Retinal pigment epithelial cell (primary cell): ENCODE results near the gene PFN1.

Experiments
- DNase-seq: peaks from one replicate; pipeline ENCODE4 v3.0.0-alpha.2; 2010; ENCODE audit warnings: low read depth
- H3K4me3 ChIP-seq: 2 replicates; pipeline ENCODE4 v1.5.1; 2011; ENCODE audit warnings: mild to moderate bottlenecking, low read length, control low read depth, moderate library complexity
- TF ChIP-seq, protein P1 (sequence below): conservative IDR thresholded peaks from 2 replicates; pipeline ENCODE4 v1.5.1; 2011; ENCODE audit warnings: low read depth, low read length, control low read depth, inconsistent platforms

PFN1 gene

DNA sequence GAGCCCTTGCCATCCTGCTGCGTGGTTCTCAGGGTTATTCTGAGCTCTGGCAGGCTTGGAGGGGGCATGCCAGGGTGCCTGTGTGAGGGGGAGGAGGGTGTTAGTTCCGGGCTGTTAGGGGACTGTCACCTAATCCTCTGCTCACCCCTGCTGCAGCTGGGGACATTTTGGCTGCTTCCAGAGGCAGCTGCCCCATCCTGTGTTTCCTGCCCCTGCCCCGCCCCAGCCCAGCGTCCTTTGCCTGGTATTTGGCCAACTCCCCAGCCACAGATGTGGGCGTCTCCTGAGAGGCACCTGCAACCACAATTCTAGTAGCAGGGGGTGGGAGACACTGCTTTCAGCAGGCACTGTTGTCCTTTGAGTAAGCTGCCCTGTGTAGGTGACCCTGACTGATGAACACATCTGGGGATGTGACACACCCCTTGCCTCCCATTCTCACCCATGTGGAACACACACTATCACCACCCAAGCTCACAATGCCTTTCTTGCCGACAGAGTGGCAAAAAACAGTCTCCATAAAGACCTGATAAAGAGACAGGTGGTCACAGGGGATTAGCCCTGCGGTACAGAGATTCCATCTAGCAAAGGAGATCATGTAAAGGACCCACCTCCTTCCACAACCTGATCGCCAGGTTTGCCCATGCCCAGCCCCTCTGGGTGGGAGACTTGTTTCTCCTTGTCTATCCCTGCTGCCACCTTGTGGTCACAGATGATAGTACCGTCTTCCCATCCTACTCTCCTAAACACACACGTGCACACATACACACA is 45.1 kb downstream of the PFN1 start, which contains the start of gene CHRNE:
TSS of gene CHRNE (minus strand) at position 48 of the 768 bp plus-strand sequence. CDS start at position 13, 35 bp downstream.
- H3K4me3 ChIP-seq, result no peak within 1 kb of the TSS
- TF ChIP-seq, protein P1, sequence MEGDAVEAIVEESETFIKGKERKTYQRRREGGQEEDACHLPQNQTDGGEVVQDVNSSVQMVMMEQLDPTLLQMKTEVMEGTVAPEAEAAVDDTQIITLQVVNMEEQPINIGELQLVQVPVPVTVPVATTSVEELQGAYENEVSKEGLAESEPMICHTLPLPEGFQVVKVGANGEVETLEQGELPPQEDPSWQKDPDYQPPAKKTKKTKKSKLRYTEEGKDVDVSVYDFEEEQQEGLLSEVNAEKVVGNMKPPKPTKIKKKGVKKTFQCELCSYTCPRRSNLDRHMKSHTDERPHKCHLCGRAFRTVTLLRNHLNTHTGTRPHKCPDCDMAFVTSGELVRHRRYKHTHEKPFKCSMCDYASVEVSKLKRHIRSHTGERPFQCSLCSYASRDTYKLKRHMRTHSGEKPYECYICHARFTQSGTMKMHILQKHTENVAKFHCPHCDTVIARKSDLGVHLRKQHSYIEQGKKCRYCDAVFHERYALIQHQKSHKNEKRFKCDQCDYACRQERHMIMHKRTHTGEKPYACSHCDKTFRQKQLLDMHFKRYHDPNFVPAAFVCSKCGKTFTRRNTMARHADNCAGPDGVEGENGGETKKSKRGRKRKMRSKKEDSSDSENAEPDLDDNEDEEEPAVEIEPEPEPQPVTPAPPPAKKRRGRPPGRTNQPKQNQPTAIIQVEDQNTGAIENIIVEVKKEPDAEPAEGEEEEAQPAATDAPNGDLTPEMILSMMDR, result peak; percentile 84
- no peak for DNase-seq

DNA sequence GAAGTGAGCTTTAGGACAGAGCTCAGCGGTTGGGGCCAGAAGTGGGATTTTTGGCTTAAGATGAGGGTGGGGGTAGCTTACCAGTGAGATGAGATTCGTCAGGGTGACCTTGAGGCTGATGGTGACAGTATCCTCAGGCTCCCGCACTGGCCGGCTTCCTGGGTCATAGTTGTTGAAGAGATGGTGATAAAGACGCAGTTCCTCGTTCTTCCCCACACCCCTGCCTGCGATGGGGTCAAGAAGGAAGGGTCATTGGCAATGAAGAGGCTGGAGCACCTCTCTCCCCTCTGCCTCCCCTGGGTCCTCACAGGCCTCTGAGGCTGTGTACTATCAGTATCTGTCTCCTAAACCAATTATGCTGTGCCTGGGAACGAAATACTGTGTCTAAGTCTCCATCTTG is 45.8 kb downstream of the PFN1 start:
- TF ChIP-seq, protein P1, result no peak
- no peak for DNase-seq
- no peak overlapping the region for H3K4me3 ChIP-seq

DNA sequence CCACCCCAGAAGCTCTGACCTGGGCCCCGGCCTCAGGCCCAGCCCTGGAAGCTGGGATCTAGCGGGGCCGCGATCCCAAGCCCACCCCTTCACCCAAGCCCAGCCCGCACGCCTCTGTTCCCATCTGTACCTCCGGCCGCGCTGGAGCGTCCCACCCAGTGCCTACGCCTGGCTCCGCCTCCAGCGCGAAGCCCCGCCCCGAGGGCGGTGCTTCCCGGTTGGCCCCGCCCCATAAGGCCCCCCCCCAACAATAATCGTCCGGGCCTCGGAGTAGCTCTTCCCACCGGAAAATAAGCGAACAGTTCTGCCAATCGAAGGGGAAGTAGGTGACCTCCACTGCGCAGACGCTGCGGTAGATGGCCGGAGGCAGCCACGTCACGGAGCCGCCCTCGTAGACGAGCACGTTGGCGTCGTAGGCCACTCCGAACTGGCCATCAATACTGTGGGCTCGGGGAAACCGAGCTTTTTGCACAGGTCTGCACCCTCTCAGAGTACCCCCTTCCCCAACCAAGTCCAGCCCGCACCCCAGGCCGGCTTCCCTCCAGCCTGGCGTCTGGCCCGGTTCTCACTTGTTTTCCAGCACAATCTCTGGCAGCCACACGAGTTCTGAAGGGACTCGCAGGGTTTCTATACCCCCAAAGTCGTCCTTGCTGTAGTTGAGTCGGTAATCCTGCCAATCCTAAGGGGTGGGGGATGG is 46.5 kb downstream of the PFN1 start:
- H3K4me3 ChIP-seq, result no peak overlapping the region
- DNase-seq, result no peak
- TF ChIP-seq, protein P1, result no peak

DNA sequence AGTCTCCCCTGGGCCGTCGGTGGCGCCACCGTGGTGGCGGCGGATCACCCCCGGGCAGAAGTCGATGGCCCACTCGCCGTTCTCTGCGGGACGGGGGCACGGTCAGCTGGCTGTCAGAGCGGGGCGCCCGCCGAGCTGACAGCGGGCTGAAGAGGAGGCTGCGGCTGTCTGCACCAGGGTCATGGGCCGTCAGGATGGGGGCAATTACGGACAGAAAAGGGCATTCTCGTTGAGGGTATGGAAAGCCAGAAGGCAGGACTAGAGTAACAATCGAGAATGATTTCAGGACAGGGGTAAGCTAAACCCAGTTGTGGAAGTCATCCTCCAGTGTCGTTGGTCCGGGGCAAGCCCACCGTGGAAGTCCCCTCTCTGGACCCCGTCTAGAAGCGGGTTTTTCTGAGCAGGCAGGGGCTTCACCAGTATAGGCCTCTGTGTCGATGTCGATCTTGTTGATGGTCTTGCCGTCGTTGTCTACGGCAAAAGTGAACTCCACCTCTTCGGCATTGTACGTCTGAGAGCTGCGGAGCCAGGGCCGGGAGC is 47.2 kb downstream of the PFN1 start:
- TF ChIP-seq, protein P1, result no peak

DNA sequence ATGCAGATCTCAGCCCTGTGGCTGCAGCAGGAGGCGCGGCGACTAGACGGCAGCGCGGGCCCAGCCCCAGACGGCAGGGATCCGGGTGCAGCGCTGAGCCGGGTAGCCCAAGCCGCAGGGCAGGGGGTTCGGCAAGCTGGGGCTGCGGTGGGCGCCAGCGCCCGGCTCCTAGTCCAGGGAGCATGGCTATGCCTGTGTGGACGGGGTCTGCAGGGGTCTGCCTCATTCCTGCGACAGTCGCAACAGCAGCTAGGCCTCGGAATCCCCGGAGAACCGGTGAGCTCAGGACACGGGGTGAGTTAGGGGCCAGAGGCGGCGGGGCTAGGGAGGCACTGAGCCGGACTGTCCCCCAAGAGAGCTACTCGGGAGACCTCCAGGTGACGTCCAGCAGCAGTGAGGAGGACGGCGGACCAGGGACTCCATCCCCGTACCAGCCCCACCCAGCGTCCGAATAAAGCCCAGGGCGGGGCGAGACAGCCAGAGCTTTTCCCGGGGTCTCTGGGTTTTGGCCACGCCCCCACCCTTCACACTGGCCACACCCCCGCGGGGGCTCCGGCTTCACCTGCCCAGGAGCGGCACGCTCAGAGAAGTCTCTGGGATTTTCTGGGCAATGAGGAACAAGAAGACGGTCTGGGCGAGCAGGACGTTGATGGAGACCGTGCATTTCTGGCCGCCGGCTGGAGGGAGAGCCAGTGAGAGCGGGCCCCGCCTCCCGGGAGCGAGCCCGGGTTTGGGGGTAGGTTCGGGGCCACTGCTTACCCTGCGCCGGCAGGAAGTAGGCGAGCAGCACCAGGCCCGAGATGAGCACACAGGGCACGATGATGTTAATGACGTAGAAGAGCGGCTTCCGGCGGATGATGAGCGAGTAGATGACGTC is 47.9 kb downstream of the PFN1 start:
- TF ChIP-seq, protein P1, result no peak
- no peak for DNase-seq

More for the DNA sequence above, 47.2 kb downstream of the PFN1 start:
- no peak overlapping the region for H3K4me3 ChIP-seq
- DNase-seq, result no peak

DNA sequence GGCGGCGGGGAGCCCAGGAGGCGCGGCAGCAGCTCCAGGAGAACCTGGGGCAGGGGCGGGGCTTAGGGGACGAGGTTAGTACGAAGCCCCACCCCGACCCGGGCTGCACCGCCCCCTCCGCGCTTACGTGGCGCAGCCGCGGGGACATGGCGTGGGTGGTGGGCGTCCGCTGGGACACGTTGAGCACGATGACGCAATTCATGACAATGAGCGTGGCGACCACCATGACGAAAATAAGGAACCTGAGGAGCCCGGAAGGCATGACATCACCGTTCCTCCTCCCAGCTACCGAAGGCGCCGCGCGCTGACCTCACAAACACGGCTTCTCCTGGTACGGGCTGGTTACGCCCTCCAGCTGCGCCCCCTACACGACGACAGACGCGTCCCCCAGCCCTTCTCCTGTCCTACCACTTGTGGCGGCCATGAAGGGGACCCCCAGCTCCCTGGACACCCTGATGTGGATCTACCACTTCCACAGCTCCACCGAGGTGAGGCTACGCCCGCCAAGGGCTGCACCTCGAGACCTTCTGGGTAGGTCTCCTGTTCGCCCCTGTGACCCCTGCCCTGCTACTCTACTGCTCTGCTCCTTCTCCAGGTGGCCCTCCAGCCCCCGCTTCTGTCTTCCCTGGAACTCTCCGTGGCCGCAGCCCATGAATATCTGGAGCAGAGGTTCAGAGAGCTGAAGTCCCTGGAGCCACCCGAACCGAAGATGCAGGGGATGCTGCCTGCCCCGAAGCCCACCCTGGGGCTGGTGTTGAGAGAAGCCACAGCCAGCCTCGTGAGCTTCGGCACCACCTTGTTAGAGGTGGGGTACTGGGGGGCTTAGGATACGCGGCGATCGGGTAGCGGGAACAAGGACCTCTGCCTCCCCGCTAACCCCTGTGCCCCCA is 48.7 kb downstream of the PFN1 start, which contains the start of gene C17orf107:
TSS of gene C17orf107 (plus strand) at position 196 of the 890 bp plus-strand sequence. CDS start at position 423, 227 bp downstream.
- TF ChIP-seq, protein P1, result no peak
- DNase-seq, result no peak
- peak within 1 kb of the TSS; percentile 60 for H3K4me3 ChIP-seq

More for the DNA sequence above, 47.9 kb downstream of the PFN1 start:
- H3K4me3 ChIP-seq, result peak overlapping the region; percentile 12
